H1 (cell line): ENCODE measurements around the gene MAPK8IP3. TPM values are rescaled to one million over a fixed set of nuclear protein-coding genes. Genes with fewer than 3 reads are reported as not detected.
"Not testable (repeated sequence)": the region's sequence is repeated elsewhere in the genome, so short reads cannot be mapped to it uniquely, and the experiment has no call there.

Source experiments
- CTCF ChIA-PET: fragments of 300-600 bp; sonication (Branson Sonifier 250); formaldehyde crosslinking; loops from one replicate; lab custom pipeline; 2021; ENCODE audit not compliant: partially characterized antibody; lab: Charles Lee
- POLR2A ChIA-PET: fragments of 300-600 bp; sonication (Branson Sonifier 250); formaldehyde crosslinking; loops from one replicate; lab custom pipeline; 2021; ENCODE audit warnings: inconsistent platforms; ENCODE audit not compliant: partially characterized antibody; lab: Charles Lee
- DNase-seq, 2 experiments: peaks; one replicate each; pipeline versions ENCODE4 v3.0.0 to v3.0.0-alpha.2; 2010 to 2022; ENCODE audit warnings: low spot score in 2 of 2, low read depth in 1 of 2, mixed read lengths in 1 of 2
- FAIRE-seq: peaks from 2 replicates; lab custom pipeline; 2011; peaks lifted over from hg19 to GRCh38; lab: Jason Lieb, UNC
- H2AFZ ChIP-seq: 2 replicates; pipeline ENCODE4 v1.8.1; 2012; ENCODE audit warnings: low read length, inconsistent platforms
- H2AK5ac ChIP-seq: 2 replicates; pipeline ENCODE4 v1.6.1; 2013; ENCODE audit warnings: low read depth, low read length
- H2BK120ac ChIP-seq: replicated peaks from 2 replicates; pipeline ENCODE3; 2013; ENCODE audit warnings: low read depth, low read length, inconsistent platforms
- H2BK12ac ChIP-seq: 2 replicates; pipeline ENCODE4 v1.6.1; 2013; ENCODE audit warnings: low read depth, low read length
- H2BK15ac ChIP-seq: 2 replicates; pipeline ENCODE4 v1.6.1; 2013; ENCODE audit warnings: low read length
- H2BK20ac ChIP-seq: 2 replicates; pipeline ENCODE4 v1.6.1; 2013; ENCODE audit warnings: low read length
- H2BK5ac ChIP-seq: 2 replicates; pipeline ENCODE4 v1.6.1; 2013; ENCODE audit warnings: low read depth, low read length
- H3K14ac ChIP-seq: 2 replicates; pipeline ENCODE4 v1.6.1; 2013; ENCODE audit warnings: inconsistent platforms; ENCODE audit not compliant: insufficient read length
- H3K18ac ChIP-seq: 2 replicates; pipeline ENCODE4 v1.6.1; 2013; ENCODE audit warnings: low read length; ENCODE audit errors: extremely low read depth
- H3K23ac ChIP-seq: 2 replicates; pipeline ENCODE4 v1.6.1; 2013; ENCODE audit warnings: inconsistent platforms; ENCODE audit not compliant: insufficient read length
- H3K23me2 ChIP-seq: 2 replicates; pipeline ENCODE4 v1.6.1; 2013; ENCODE audit warnings: low read depth, low read length
- H3K27ac ChIP-seq: 2 replicates; pipeline ENCODE4 v1.6.1; 2011; ENCODE audit warnings: low read depth, low read length, inconsistent platforms
- H3K27me3 ChIP-seq, 4 experiments: replicated peaks in 1 of 4; 1 replicate in 1 of 4; 2 replicates in 3 of 4; pipeline versions ENCODE4 v1.6.1 to v1.8.1; 2011 to 2013; ENCODE audit warnings: low read length in 3 of 4, mild to moderate bottlenecking in 3 of 4, inconsistent platforms in 2 of 4, mixed read lengths in 2 of 4, moderate library complexity in 1 of 4; ENCODE audit not compliant: control insufficient read depth in 3 of 4, insufficient read depth in 3 of 4; ENCODE audit errors: extremely low read depth in 1 of 4
- H3K36me3 ChIP-seq, 4 experiments: 2 replicates each; pipeline versions ENCODE4 v1.6.1 to v1.8.1; 2011 to 2013; ENCODE audit warnings: mild to moderate bottlenecking in 4 of 4, low read length in 3 of 4, moderate library complexity in 2 of 4, control low read depth in 1 of 4, inconsistent platforms in 1 of 4; ENCODE audit not compliant: insufficient read depth in 4 of 4, control insufficient read depth in 2 of 4
- H3K4ac ChIP-seq: replicated peaks from 2 replicates; pipeline ENCODE3; 2013; ENCODE audit warnings: low read length, low read depth, mixed read lengths, inconsistent platforms; ENCODE audit not compliant: insufficient read length
- H3K4me1 ChIP-seq, 4 experiments: replicated peaks in 1 of 4; 1 replicate in 1 of 4; 2 replicates in 3 of 4; pipeline versions ENCODE4 v1.6.1 to v1.8.1; 2011 to 2013; ENCODE audit warnings: low read length in 3 of 4, inconsistent platforms in 2 of 4, mixed read lengths in 1 of 4; ENCODE audit not compliant: insufficient read depth in 4 of 4, control insufficient read depth in 3 of 4
- H3K4me2 ChIP-seq, 2 experiments: 2 replicates each; pipeline versions ENCODE4 v1.6.1 to v1.8.1; 2011 to 2013; ENCODE audit warnings: low read depth in 2 of 2, low read length in 2 of 2, control low read depth in 1 of 2, inconsistent platforms in 1 of 2, mild to moderate bottlenecking in 1 of 2; ENCODE audit not compliant: insufficient read depth in 1 of 2
- H3K4me3 ChIP-seq, 4 experiments: fragments of 200-600, 300-600 bp in 1 of 4; sonication (generic), shearing (Covaris generic), sonication (Bioruptor Twin) in 1 of 4; 2 replicates each; pipeline versions ENCODE4 v1.5.1 to v1.8.1; 2011 to 2016; ENCODE audit warnings: low read length in 4 of 4, low read depth in 3 of 4, control low read depth in 2 of 4, inconsistent platforms in 2 of 4, mild to moderate bottlenecking in 2 of 4, mixed read lengths in 1 of 4, moderate library complexity in 1 of 4; ENCODE audit not compliant: insufficient read depth in 2 of 4; ENCODE audit errors: extremely low read depth in 1 of 4
- H3K56ac ChIP-seq: replicated peaks from 2 replicates; pipeline ENCODE3; 2013; ENCODE audit warnings: low read depth, mild to moderate bottlenecking, mixed read lengths, low read length, inconsistent platforms; ENCODE audit not compliant: insufficient read length
- H3K79me1 ChIP-seq: 2 replicates; pipeline ENCODE4 v1.6.1; 2013; ENCODE audit warnings: low read depth, low read length, control low read depth
- H3K79me2 ChIP-seq, 2 experiments: 2 replicates each; pipeline versions ENCODE4 v1.6.1 to v1.8.1; 2012 to 2013; ENCODE audit warnings: low read length in 2 of 2, mild to moderate bottlenecking in 2 of 2, inconsistent platforms in 1 of 2; ENCODE audit not compliant: insufficient read depth in 2 of 2, control insufficient read depth in 1 of 2
- H3K9ac ChIP-seq, 4 experiments: replicated peaks in 1 of 4; 1 replicate in 1 of 4; 2 replicates in 3 of 4; pipeline versions ENCODE4 v1.6.1 to v1.8.1; 2011 to 2013; ENCODE audit warnings: low read depth in 3 of 4, low read length in 3 of 4, control low read depth in 2 of 4, mild to moderate bottlenecking in 2 of 4, moderate library complexity in 2 of 4, inconsistent platforms in 1 of 4; ENCODE audit errors: extremely low read depth in 1 of 4
- H3K9me3 ChIP-seq, 2 experiments: 2 replicates each; pipeline versions ENCODE4 v1.6.1 to v1.8.1; 2012 to 2013; ENCODE audit warnings: mild to moderate bottlenecking in 2 of 2, moderate library complexity in 2 of 2, control low read depth in 1 of 2, inconsistent platforms in 1 of 2, low read depth in 1 of 2, low read length in 1 of 2, mixed read lengths in 1 of 2; ENCODE audit not compliant: insufficient read depth in 2 of 2
- H4K20me1 ChIP-seq, 2 experiments: replicated peaks in 1 of 2; 2 replicates each; pipeline versions ENCODE3 to v1.8.1; 2011 to 2013; ENCODE audit warnings: inconsistent platforms in 2 of 2, low read length in 2 of 2, mild to moderate bottlenecking in 1 of 2; ENCODE audit not compliant: insufficient read depth in 2 of 2, control insufficient read depth in 1 of 2
- H4K5ac ChIP-seq: 2 replicates; pipeline ENCODE4 v1.6.1; 2013; ENCODE audit warnings: low read length, low read depth, mixed read lengths, inconsistent platforms; ENCODE audit not compliant: insufficient read length
- H4K8ac ChIP-seq: 2 replicates; pipeline ENCODE4 v1.8.0; 2013; ENCODE audit warnings: mild to moderate bottlenecking, moderate library complexity, low read length, inconsistent platforms; ENCODE audit not compliant: insufficient read depth; ENCODE audit errors: extremely low read depth
- H4K91ac ChIP-seq: replicated peaks from 2 replicates; pipeline ENCODE3; 2013; ENCODE audit warnings: low read length, mixed read lengths, inconsistent platforms; ENCODE audit not compliant: insufficient read length
- WGBS, 2 experiments: shearing (Covaris generic) in 1 of 2; methylation state at CpG; one replicate each; pipeline versions ENCODE4 v1.1.6 to v1.1.7; 2013 to 2015; ENCODE audit warnings: low lambda C conversion rate in 2 of 2, mixed read lengths in 2 of 2, inconsistent platforms in 1 of 2, low coverage in 1 of 2, missing lambda C conversion rate in 1 of 2; ENCODE audit not compliant: insufficient replicate concordance in 2 of 2, insufficient coverage in 1 of 2, insufficient read length in 1 of 2; ENCODE audit errors: extremely low coverage in 1 of 2, missing lambda C conversion rate in 1 of 2; 5-methylcytosine and 5-hydroxymethylcytosine counted together
- polyA plus RNA-seq, 7 experiments: library from polyadenylated mRNA; depleted of rRNA in 3 of 7; stranded (reverse) in 5 of 7; unstranded in 2 of 7; fragments of >200 nt in 5 of 7; fragments of 200-250 nt in 2 of 7; gene quantifications; 1 replicate in 5 of 7; 2 replicates in 1 of 7; 4 replicates in 1 of 7; pipeline versions ENCODE4 v1.2.1 to v1.2.3, GENCODE V29; 2011 to 2013; ENCODE audit warnings: missing spikeins in 2 of 7, mixed read lengths in 2 of 7
- total RNA-seq: library from RNA; stranded (reverse); fragmentation: NEBNext Ultra II Directional; extraction: Animal tissue kit (Norgen Biotek cat#: 25700); gene quantifications from 2 replicates; pipeline ENCODE4 v1.2.1, GENCODE V29; 2021

Gene MAPK8IP3
- total and polyA plus RNA-seq, 2 of the 8 experiments (the other 6 are each of a cell fraction or from before 2014, with no cell fraction given): 16.9 to 43.4 TPM

GRCh38 chr16:1719559-1720229, 13.7 kb downstream of the MAPK8IP3 start:
- not testable (repeated sequence) for H4K91ac ChIP-seq, H3K4ac ChIP-seq, H2BK12ac ChIP-seq, H3K27me3 ChIP-seq, H2BK15ac ChIP-seq, FAIRE-seq, H4K5ac ChIP-seq, H3K4me2 ChIP-seq, H2AK5ac ChIP-seq, H3K14ac ChIP-seq, H4K8ac ChIP-seq, H2BK5ac ChIP-seq, H3K79me1 ChIP-seq, H3K36me3 ChIP-seq, H3K18ac ChIP-seq, H3K23me2 ChIP-seq, H2BK120ac ChIP-seq, H3K4me1 ChIP-seq, DNase-seq, H3K9ac ChIP-seq, H2BK20ac ChIP-seq, H3K23ac ChIP-seq, H2AFZ ChIP-seq, H3K9me3 ChIP-seq, H3K4me3 ChIP-seq, H3K27ac ChIP-seq, H3K56ac ChIP-seq
- Histone ChIP-seq H3K79me2 (peaks cover 2 to 14% of the 10 kb centered on the region in 2 experiments; a peak in 3 of 4 replicates), H4K20me1 (peaks cover 0 to 11% of the 10 kb centered on the region in 2 experiments)
- CTCF ChIA-PET: interaction anchor here (1.0 to 1.6 kb wide), 4 partner anchors 11 to 14 kb away, joined by 3 to 6 read pairs (median 4); partner anchors contain the start of gene MAPK8IP3
- POLR2A ChIA-PET: interaction anchor here (1.2 to 1.9 kb wide), 3 partner anchors 12 to 14 kb away, joined by 4 to 6 read pairs (median 5); partner anchors contain the start of gene MAPK8IP3
- 86% methylated on average over 12 of the region's 12 CpGs; no CpG with 5 or more reads in 1 of the 2 experiments for WGBS, 2 experiments
